ENCODE results near the gene PPM1N. TPM values are rescaled to one million over a fixed set of nuclear protein-coding genes. Genes with fewer than 3 reads are reported as not detected.

The PPM1N gene
- total RNA-seq, 4 donors from 2014 or later: 1.6 to 3.8 (median 3.0) TPM

- H3K4me3 ChIP-seq: peak within 1 kb of the TSS; percentile 62 to 75 (median 70)
- peak within 1 kb of the TSS; percentile 90 to 97 (median 94) for H3K27ac ChIP-seq (replicated peaks in 1 of 4)
- peaks cover 0 to 5% (median 0%) of the 10 kb centered on the region in 4 donors for H3K27me3 ChIP-seq
- peaks cover 30 to 37% (median 34%) of the 10 kb centered on the region in 4 donors for H3K4me1 ChIP-seq
- TF ChIP-seq POLR2A (IDR thresholded peaks at IDR 0.05; ENCODE audit: low read depth): peak; percentile 80
- no peak for TF ChIP-seq CTCF (IDR thresholded peaks at IDR 0.05)
- peak; percentile 87 to 99 for TF ChIP-seq POLR2AphosphoS5 (IDR thresholded peaks at IDR 0.05)
- peak; percentile 28 for TF ChIP-seq EP300 (IDR thresholded peaks at IDR 0.05)
- H3K9me3 ChIP-seq: no peaks in the 10 kb centered on the region
- no peaks in the 10 kb centered on the region for H3K36me3 ChIP-seq
- intact Hi-C loops (cut with DNase I): no loop called here
- 0% methylated on average over 21 of the region's 56 CpGs for WGBS
- peak; percentile 99 for DNase-seq (ENCODE audit: extremely low spot score)
These were observed 30.6 kb upstream of the PPM1N start, which contains the start of gene FOSB for GRCh38 chr19:45467456-45468158. Gene FOSB, plus strand, starts transcription at chr19:45467996. Its CDS starts 591 bp downstream, at chr19:45468587.

GRCh38 chr19:45468159-45468651 is 30.0 kb upstream of the PPM1N start:
- Histone ChIP-seq H3K4me1 (peaks cover 34 to 37% (median 35%) of the 10 kb centered on the region in 4 donors), H3K36me3 (no peaks in the 10 kb centered on the region), H3K4me3 (peak overlapping the region; percentile 62 to 75 (median 70)), H3K27ac (replicated peaks in 1 of 4) (peak overlapping the region; percentile 90 to 97 (median 94)), H3K27me3 (peaks cover 0 to 5% (median 0%) of the 10 kb centered on the region in 4 donors), H3K9me3 (no peaks in the 10 kb centered on the region)
- no peak for DNase-seq (ENCODE audit: extremely low spot score)
- intact Hi-C loops (cut with DNase I): no loop called here
- under 1% methylated on average over 13 of the region's 31 CpGs for WGBS
- TF ChIP-seq CTCF (IDR thresholded peaks at IDR 0.05) (peak in 1 of 3 experiments; percentile 10), EP300 (IDR thresholded peaks at IDR 0.05) (no peak)

GRCh38 chr19:45468803-45469131 is 29.5 kb upstream of the PPM1N start:
- DNase-seq (ENCODE audit: extremely low spot score): no peak
- intact Hi-C loops (cut with DNase I): no loop called here
- WGBS: 0% methylated on average over 6 of the region's 19 CpGs
- TF ChIP-seq EP300 (IDR thresholded peaks at IDR 0.05): no peak
- TF ChIP-seq CTCF (IDR thresholded peaks at IDR 0.05): no peak
- TF ChIP-seq POLR2A (IDR thresholded peaks at IDR 0.05; ENCODE audit: low read depth): no peak
- no peak for TF ChIP-seq POLR2AphosphoS5 (IDR thresholded peaks at IDR 0.05)
- peaks cover 34 to 37% (median 35%) of the 10 kb centered on the region in 4 donors for H3K4me1 ChIP-seq
- peak overlapping the region; percentile 90 to 97 (median 94) for H3K27ac ChIP-seq (replicated peaks in 1 of 4)
- peaks cover 0 to 5% (median 0%) of the 10 kb centered on the region in 4 donors for H3K27me3 ChIP-seq
- no peaks in the 10 kb centered on the region for H3K9me3 ChIP-seq
- peak overlapping the region; percentile 62 to 75 (median 70) for H3K4me3 ChIP-seq
- H3K36me3 ChIP-seq: no peaks in the 10 kb centered on the region

GRCh38 chr19:45469132-45469944 is 28.9 kb upstream of the PPM1N start:
- Histone ChIP-seq H3K27ac (replicated peaks in 1 of 4) (peak overlapping the region; percentile 90 to 97 (median 94)), H3K27me3 (peaks cover 0 to 5% (median 0%) of the 10 kb centered on the region in 4 donors), H3K9me3 (no peaks in the 10 kb centered on the region), H3K4me1 (peaks cover 34 to 37% (median 35%) of the 10 kb centered on the region in 4 donors), H3K4me3 (peak overlapping the region; percentile 62 to 75 (median 70)), H3K36me3 (no peaks in the 10 kb centered on the region)
- peak; percentile 98 for DNase-seq (ENCODE audit: extremely low spot score)
- intact Hi-C loops (cut with DNase I): no loop called here
- peak; percentile 30 for TF ChIP-seq POLR2A (IDR thresholded peaks at IDR 0.05; ENCODE audit: low read depth)
- TF ChIP-seq EP300 (IDR thresholded peaks at IDR 0.05): peak; percentile 99
- TF ChIP-seq POLR2AphosphoS5 (IDR thresholded peaks at IDR 0.05): peak; percentile 96 to 97
- TF ChIP-seq CTCF (IDR thresholded peaks at IDR 0.05): peak in 1 of 3 experiments; percentile 29
- WGBS: 0% methylated on average over 4 of the region's 66 CpGs

Measured in esophagus muscularis mucosa (tissue), 4 donors.